SK-N-SH (cell line): ENCODE results near the gene MPHOSPH9.

Experiments used
- CTCF ChIP-seq: fragments of 200-600 bp; sonication (generic); IDR thresholded peaks from 2 replicates; pipeline ENCODE4 v1.6.1; 2017; ENCODE audit warnings: antibody characterized with exemption, mild to moderate bottlenecking, moderate library complexity
- MEF2A ChIP-seq: IDR thresholded peaks from 2 replicates; pipeline ENCODE4 v1.4.0; 2012; ENCODE audit warnings: low read depth, borderline replicate concordance
- NFIC ChIP-seq: IDR thresholded peaks from 2 replicates; pipeline ENCODE4 v1.4.0; 2012; ENCODE audit warnings: borderline replicate concordance

DNA sequence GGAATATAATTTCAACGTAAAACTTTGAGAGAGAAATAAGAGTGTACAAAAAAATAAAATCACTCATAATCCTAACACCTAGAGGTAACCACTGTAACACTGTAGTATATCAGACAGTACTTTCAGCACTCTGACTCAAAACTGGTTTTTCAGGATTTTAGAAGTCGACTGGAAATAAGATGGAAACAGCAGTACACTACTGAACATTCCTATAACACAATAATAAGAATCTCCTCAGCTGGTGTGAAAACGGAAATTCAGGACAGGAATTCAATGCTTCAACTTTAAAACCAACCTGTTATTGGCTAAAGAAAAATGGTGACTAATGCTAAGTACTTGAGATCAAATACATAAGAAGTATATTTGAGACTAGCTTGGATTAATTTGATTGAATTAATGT is 69.7 kb downstream of the MPHOSPH9 start:
- TF ChIP-seq CTCF: no peak
- TF ChIP-seq NFIC: no peak
- TF ChIP-seq MEF2A: no peak
